Measurements from ENCODE around the gene VPS37C. TPM values are rescaled to one million over a fixed set of nuclear protein-coding genes. Genes with fewer than 3 reads are reported as not detected.

Gene VPS37C
- total and polyA plus RNA-seq, 9 of the 15 experiments (the other 6 are each of a cell fraction or from before 2014, with no cell fraction given), result 0.62 to 29.8 (median 11.5) TPM

DNA sequence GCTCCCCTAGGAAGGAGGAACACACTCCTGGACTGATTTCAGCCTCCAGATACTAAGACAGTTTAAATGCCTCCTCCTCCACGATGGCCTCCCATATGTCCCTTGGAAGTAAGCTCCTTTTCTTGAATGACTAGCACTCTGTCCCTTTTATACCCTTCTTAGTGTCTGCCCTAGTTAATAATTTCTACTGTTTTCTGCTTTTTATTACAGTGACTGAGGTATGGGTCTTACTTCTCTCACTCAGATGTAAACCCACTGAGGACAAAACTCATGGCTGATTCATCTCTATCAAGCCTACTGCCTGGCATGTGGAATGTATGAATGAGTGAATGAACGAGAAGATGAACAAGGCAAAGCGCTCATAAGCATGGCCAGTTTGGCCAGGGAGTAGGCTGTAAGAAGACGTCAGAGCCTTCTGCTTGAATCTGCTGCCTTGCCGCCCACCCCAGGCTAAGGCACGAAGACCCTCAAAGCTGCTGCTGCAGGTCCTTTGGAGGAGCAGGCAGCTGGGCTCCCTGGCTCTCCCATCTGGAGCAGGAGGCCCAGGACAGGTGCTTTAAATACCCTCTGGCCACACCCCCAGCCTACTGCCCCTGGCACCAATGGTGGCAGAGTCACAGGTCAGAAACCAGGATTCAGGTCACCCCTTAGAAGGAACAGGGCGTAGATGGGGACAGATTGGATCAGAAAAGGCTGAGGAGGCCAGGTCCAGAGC, 33.9 kb upstream of the VPS37C start:
- no peaks in the 10 kb centered on the region for H3K79me2 ChIP-seq (ENCODE audit: control insufficient read depth, insufficient read depth, low read length)
- FAIRE-seq, result no peak
- no peak overlapping the region; a peak in 1 of 4 replicates for H3K9ac ChIP-seq (ENCODE audit: insufficient read depth in 1 of 2, low read depth in 2 of 2, low read length in 2 of 2)
- H3K4me3 ChIP-seq, result no peak overlapping the region
- H3K9me3 ChIP-seq (replicated peaks; ENCODE audit: control insufficient read depth, insufficient read depth, low read depth, low read length), result no peaks in the 10 kb centered on the region
- no peak overlapping the region for H3K4me2 ChIP-seq (ENCODE audit: insufficient read depth, low read length)
- H4K20me1 ChIP-seq (replicated peaks; ENCODE audit: control insufficient read depth, insufficient read depth, low read length), result no peaks in the 10 kb centered on the region
- no peaks in the 10 kb centered on the region for H3K36me3 ChIP-seq (ENCODE audit: control insufficient read depth, insufficient read depth, low read length)
- H2AFZ ChIP-seq (ENCODE audit: low read depth, low read length), result no peak overlapping the region
- WGBS (ENCODE audit: insufficient coverage, low coverage, missing lambda C conversion rate), result under 1% methylated on average over 7 of the region's 7 CpGs
- CTCF ChIA-PET (ENCODE audit: low intra/inter-chr PET ratio), result no interaction called here
- H3K27ac ChIP-seq (ENCODE audit: extremely low read depth, low read depth, low read length), result no peak overlapping the region
- peaks cover 25 to 43% of the 10 kb centered on the region in 2 experiments for H3K27me3 ChIP-seq (ENCODE audit: control insufficient read depth in 2 of 2, insufficient read depth in 2 of 2, low read length in 2 of 2)
- no TSS peak for BruUV-seq (replicated peaks)
- H3K9me1 ChIP-seq (ENCODE audit: control insufficient read depth, insufficient read depth, low read length), result no peaks in the 10 kb centered on the region
- intact Hi-C loops (cut with micrococcal nuclease) (no loop called here), in situ Hi-C loops (cut with MboI) (loop anchor here (5.0 kb wide), 1 partner anchor 42 kb away; no protein-coding TSS in a partner anchor)
- H3K4me1 ChIP-seq (replicated peaks in 1 of 2; ENCODE audit: control insufficient read depth in 2 of 2, insufficient read depth in 2 of 2, low read length in 2 of 2), result peaks cover 0 to 4% of the 10 kb centered on the region in 2 experiments; a peak in 1 of 5 replicates
- TF ChIP-seq, protein P1, sequence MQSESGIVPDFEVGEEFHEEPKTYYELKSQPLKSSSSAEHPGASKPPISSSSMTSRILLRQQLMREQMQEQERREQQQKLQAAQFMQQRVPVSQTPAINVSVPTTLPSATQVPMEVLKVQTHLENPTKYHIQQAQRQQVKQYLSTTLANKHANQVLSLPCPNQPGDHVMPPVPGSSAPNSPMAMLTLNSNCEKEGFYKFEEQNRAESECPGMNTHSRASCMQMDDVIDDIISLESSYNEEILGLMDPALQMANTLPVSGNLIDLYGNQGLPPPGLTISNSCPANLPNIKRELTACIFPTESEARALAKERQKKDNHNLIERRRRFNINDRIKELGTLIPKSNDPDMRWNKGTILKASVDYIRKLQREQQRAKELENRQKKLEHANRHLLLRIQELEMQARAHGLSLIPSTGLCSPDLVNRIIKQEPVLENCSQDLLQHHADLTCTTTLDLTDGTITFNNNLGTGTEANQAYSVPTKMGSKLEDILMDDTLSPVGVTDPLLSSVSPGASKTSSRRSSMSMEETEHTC (IDR thresholded peaks at IDR 0.05), result no peak
- TF ChIP-seq ZNF263 (CRISPR knock-in tag; IDR thresholded peaks at IDR 0.05; ENCODE audit: borderline replicate concordance), result no peak
- TF ChIP-seq TCF3 (CRISPR knock-in tag; IDR thresholded peaks at IDR 0.05), result no peak
- peak; percentile 65 for TF ChIP-seq ZFP36 (IDR thresholded peaks at IDR 0.05; ENCODE audit: low read depth, low read length, partially characterized antibody)
- no peak for TF ChIP-seq TAF1 (IDR thresholded peaks at IDR 0.05; ENCODE audit: control insufficient read depth, extremely low read depth, insufficient read depth, low read length, severe bottlenecking)
- TF ChIP-seq, protein P2, sequence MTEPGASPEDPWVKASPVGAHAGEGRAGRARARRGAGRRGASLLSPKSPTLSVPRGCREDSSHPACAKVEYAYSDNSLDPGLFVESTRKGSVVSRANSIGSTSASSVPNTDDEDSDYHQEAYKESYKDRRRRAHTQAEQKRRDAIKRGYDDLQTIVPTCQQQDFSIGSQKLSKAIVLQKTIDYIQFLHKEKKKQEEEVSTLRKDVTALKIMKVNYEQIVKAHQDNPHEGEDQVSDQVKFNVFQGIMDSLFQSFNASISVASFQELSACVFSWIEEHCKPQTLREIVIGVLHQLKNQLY (CRISPR knock-in tag; conservative IDR thresholded peaks at IDR 0.05), result no peak
- TF ChIP-seq MCM5 (IDR thresholded peaks at IDR 0.05; ENCODE audit: low read depth), result no peak
- no peak for TF ChIP-seq HDAC3 (IDR thresholded peaks at IDR 0.05; ENCODE audit: borderline replicate concordance, partially characterized antibody)
- DNase-seq (ENCODE audit: extremely low read depth in 1 of 4, low spot score in 3 of 4), result no peak
- ATAC-seq, result no peak
- POLR2A ChIA-PET, result interaction anchor here (0.6 to 0.7 kb wide), 2 partner anchors 8 to 85 kb away, joined by 3 read pairs; no protein-coding TSS in a partner anchor
